HEK293 (cell line): ENCODE data around the gene CTNNA2.

Source experiments
- CTCF ChIA-PET: fragments of 350-600 bp; formaldehyde crosslinking; extraction: SDS; loops from one replicate; lab custom pipeline; 2021; ENCODE audit warnings: antibody characterized with exemption; lab: Yijun Ruan, JAX
- POLR2A ChIA-PET: fragments of 300-600 bp; formaldehyde crosslinking; extraction: SDS; loops from one replicate; lab custom pipeline; 2020; ENCODE audit warnings: antibody characterized with exemption, inconsistent platforms; lab: Yijun Ruan, JAX
- H3K27ac ChIP-seq: fragments of 200-500 bp; sonication (Bioruptor generic); 2 replicates; pipeline ENCODE4 v1.5.1; 2014; ENCODE audit warnings: low read depth, low read length, control low read depth, inconsistent platforms; ENCODE audit errors: extremely low read depth
- H3K36me3 ChIP-seq, 2 experiments: fragments of 200-500 bp in 1 of 2; sonication (Bioruptor generic) in 1 of 2; 1 replicate in 1 of 2; 2 replicates in 1 of 2; pipeline ENCODE4 v1.5.1; 2014 to 2017; ENCODE audit warnings: inconsistent platforms in 2 of 2, low read length in 2 of 2; ENCODE audit not compliant: control insufficient read depth in 2 of 2, insufficient read depth in 1 of 2
- H3K4me1 ChIP-seq: fragments of 200-500 bp; sonication (Bioruptor generic); 2 replicates; pipeline ENCODE4 v1.5.1; 2014; ENCODE audit warnings: mild to moderate bottlenecking, low read length, inconsistent platforms; ENCODE audit not compliant: control insufficient read depth, insufficient read depth
- H3K4me3 ChIP-seq: 2 replicates; pipeline ENCODE4 v1.5.1; 2011; ENCODE audit warnings: low read depth, mild to moderate bottlenecking, control low read depth, low read length, moderate library complexity
- H3K9me3 ChIP-seq: fragments of 200-500 bp; sonication (Bioruptor generic); 2 replicates; pipeline ENCODE4 v1.5.1; 2014; ENCODE audit warnings: low read depth, low read length, inconsistent platforms; ENCODE audit not compliant: control insufficient read depth, insufficient read depth
- GLI4 ChIP-seq: fragments of 450-650 bp; formaldehyde crosslinking; IDR thresholded peaks from 2 replicates; pipeline ENCODE4 v1.5.1; 2016; ENCODE audit warnings: missing biosample characterization, missing genetic modification characterization
- KLF16 ChIP-seq: fragments of 450-650 bp; formaldehyde crosslinking; IDR thresholded peaks from 2 replicates; pipeline ENCODE4 v1.5.1; 2017; ENCODE audit warnings: missing biosample characterization, missing genetic modification characterization
- MEIS1 ChIP-seq: sonication (generic); formaldehyde crosslinking; IDR thresholded peaks from 2 replicates; pipeline ENCODE4 v1.8.1; 2022; ENCODE audit warnings: missing genetic modification reagents, mild to moderate bottlenecking, borderline replicate concordance
- MZF1 ChIP-seq: fragments of 450-650 bp; formaldehyde crosslinking; IDR thresholded peaks from 2 replicates; pipeline ENCODE4 v1.5.1; 2017; ENCODE audit warnings: missing biosample characterization, missing genetic modification characterization, borderline replicate concordance
- SALL2 ChIP-seq: fragments of 450-650 bp; formaldehyde crosslinking; IDR thresholded peaks from 2 replicates; pipeline ENCODE4 v1.5.0; 2017; ENCODE audit warnings: missing biosample characterization, mild to moderate bottlenecking, missing genetic modification characterization, borderline replicate concordance
- SP3 ChIP-seq: fragments of 450-650 bp; formaldehyde crosslinking; IDR thresholded peaks from 2 replicates; pipeline ENCODE4 v1.5.1; 2016; ENCODE audit warnings: missing biosample characterization, missing genetic modification characterization
- ZBTB20 ChIP-seq: fragments of 450-650 bp; formaldehyde crosslinking; IDR thresholded peaks from 2 replicates; pipeline ENCODE4 v1.5.1; 2016; ENCODE audit warnings: missing biosample characterization, missing genetic modification characterization
- ZBTB8A ChIP-seq: fragments of 450-650 bp; formaldehyde crosslinking; IDR thresholded peaks from 2 replicates; pipeline ENCODE4 v1.5.1; 2016; ENCODE audit warnings: missing biosample characterization, missing genetic modification characterization
- ZNF157 ChIP-seq: fragments of 450-650 bp; formaldehyde crosslinking; IDR thresholded peaks from 2 replicates; pipeline ENCODE4 v1.5.1; 2016; ENCODE audit warnings: missing biosample characterization, missing genetic modification characterization
- ZNF174 ChIP-seq: fragments of 450-650 bp; formaldehyde crosslinking; IDR thresholded peaks from 2 replicates; pipeline ENCODE4 v1.5.0; 2017; ENCODE audit warnings: missing biosample characterization, mild to moderate bottlenecking, missing genetic modification characterization
- ZNF223 ChIP-seq: fragments of 450-650 bp; formaldehyde crosslinking; IDR thresholded peaks from 2 replicates; pipeline ENCODE4 v1.5.1; 2016; ENCODE audit warnings: missing biosample characterization, missing genetic modification characterization
- ZNF23 ChIP-seq: fragments of 450-650 bp; formaldehyde crosslinking; IDR thresholded peaks from 2 replicates; pipeline ENCODE4 v1.5.1; 2016; ENCODE audit warnings: missing biosample characterization, missing genetic modification characterization, borderline replicate concordance
- ZNF37A ChIP-seq: fragments of 450-650 bp; IDR thresholded peaks from 2 replicates; pipeline ENCODE4 v1.5.1; 2018; ENCODE audit warnings: missing biosample characterization, missing genetic modification characterization
- ZNF394 ChIP-seq: fragments of 450-650 bp; formaldehyde crosslinking; IDR thresholded peaks from 2 replicates; pipeline ENCODE4 v1.5.1; 2016; ENCODE audit warnings: missing biosample characterization, missing genetic modification characterization, mild to moderate bottlenecking, moderate library complexity, borderline replicate concordance
- ZNF48 ChIP-seq: fragments of 450-650 bp; formaldehyde crosslinking; IDR thresholded peaks from 2 replicates; pipeline ENCODE4 v1.5.1; 2016; ENCODE audit warnings: missing biosample characterization, missing genetic modification characterization
- ZNF530 ChIP-seq: fragments of 450-650 bp; formaldehyde crosslinking; IDR thresholded peaks from 2 replicates; pipeline ENCODE4 v1.5.1; 2016; ENCODE audit warnings: low read depth, missing biosample characterization, missing genetic modification characterization
- ZNF555 ChIP-seq: fragments of 450-650 bp; formaldehyde crosslinking; conservative IDR thresholded peaks from 2 replicates; pipeline ENCODE4 v1.5.1; 2017; ENCODE audit warnings: missing biosample characterization, mild to moderate bottlenecking, missing genetic modification characterization, inconsistent platforms
- ZNF585B ChIP-seq: fragments of 450-650 bp; formaldehyde crosslinking; IDR thresholded peaks from 2 replicates; pipeline ENCODE4 v1.5.1; 2016; ENCODE audit warnings: missing biosample characterization, missing genetic modification characterization
- ZNF660 ChIP-seq: fragments of 450-650 bp; IDR thresholded peaks from 2 replicates; pipeline ENCODE4 v1.5.1; 2018; ENCODE audit warnings: missing biosample characterization, mild to moderate bottlenecking, missing genetic modification characterization
- ZNF837 ChIP-seq: fragments of 450-650 bp; formaldehyde crosslinking; IDR thresholded peaks from 2 replicates; pipeline ENCODE4 v1.5.1; 2016; ENCODE audit warnings: missing biosample characterization, missing genetic modification characterization
- ZSCAN23 ChIP-seq: fragments of 450-650 bp; formaldehyde crosslinking; IDR thresholded peaks from 2 replicates; pipeline ENCODE4 v1.5.1; 2016; ENCODE audit warnings: missing biosample characterization, missing genetic modification characterization
- TF ChIP-seq, protein P1 (sequence below): fragments of 450-650 bp; formaldehyde crosslinking; IDR thresholded peaks from 2 replicates; pipeline ENCODE4 v1.5.1; 2016; ENCODE audit warnings: missing biosample characterization, missing genetic modification characterization
- TF ChIP-seq, protein P2 (sequence below): fragments of 450-650 bp; formaldehyde crosslinking; IDR thresholded peaks from 2 replicates; pipeline ENCODE4 v1.5.1; 2016; ENCODE audit warnings: missing biosample characterization, missing genetic modification characterization, low read depth
- TF ChIP-seq, protein P3 (sequence below): fragments of 450-650 bp; formaldehyde crosslinking; IDR thresholded peaks from 2 replicates; pipeline ENCODE4 v1.5.1; 2016; ENCODE audit warnings: missing biosample characterization, missing genetic modification characterization
- TF ChIP-seq, protein P4 (sequence below): fragments of 450-650 bp; formaldehyde crosslinking; IDR thresholded peaks from 2 replicates; pipeline ENCODE4 v1.5.1; 2016; ENCODE audit warnings: missing biosample characterization, missing genetic modification characterization
- TF ChIP-seq, protein P5 (sequence below): fragments of 450-650 bp; formaldehyde crosslinking; IDR thresholded peaks from 2 replicates; pipeline ENCODE4 v1.5.1; 2016; ENCODE audit warnings: missing biosample characterization, missing genetic modification characterization
- TF ChIP-seq, protein P6 (sequence below): fragments of 450-650 bp; formaldehyde crosslinking; IDR thresholded peaks from 2 replicates; pipeline ENCODE4 v1.5.1; 2016; ENCODE audit warnings: missing biosample characterization, missing genetic modification characterization

CTNNA2 gene

DNA sequence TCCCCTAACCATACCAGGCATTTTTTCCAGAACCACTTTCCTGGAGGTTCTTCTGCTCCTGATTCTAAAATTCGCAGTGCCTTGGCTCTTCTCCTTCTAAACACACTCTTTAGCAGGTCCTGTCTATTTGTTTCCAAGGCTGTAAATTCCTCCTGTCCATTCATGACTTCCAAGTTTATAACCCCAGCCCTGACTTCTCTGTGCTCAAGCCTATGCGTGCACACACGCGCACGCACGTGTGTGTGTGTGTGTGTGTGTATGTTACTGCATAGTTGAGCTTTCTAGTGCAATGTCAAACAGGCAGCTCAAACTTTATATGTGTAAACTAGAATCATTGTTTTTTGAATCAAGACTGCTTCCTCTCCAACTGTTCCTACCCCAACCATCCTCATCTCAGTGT is 454.0 kb downstream of the CTNNA2 start:
- TF ChIP-seq ZBTB20 = no peak
- TF ChIP-seq KLF16 (tag by site-specific recombination) = no peak
- no peak for TF ChIP-seq ZNF37A (tag by site-specific recombination)
- no peak for TF ChIP-seq ZNF223 (tag by site-specific recombination)
- TF ChIP-seq SALL2 (tag by site-specific recombination) = no peak
- no peak for TF ChIP-seq ZNF48
- TF ChIP-seq ZSCAN23 (tag by site-specific recombination) = no peak
- no peak for TF ChIP-seq GLI4
- TF ChIP-seq, protein P1, sequence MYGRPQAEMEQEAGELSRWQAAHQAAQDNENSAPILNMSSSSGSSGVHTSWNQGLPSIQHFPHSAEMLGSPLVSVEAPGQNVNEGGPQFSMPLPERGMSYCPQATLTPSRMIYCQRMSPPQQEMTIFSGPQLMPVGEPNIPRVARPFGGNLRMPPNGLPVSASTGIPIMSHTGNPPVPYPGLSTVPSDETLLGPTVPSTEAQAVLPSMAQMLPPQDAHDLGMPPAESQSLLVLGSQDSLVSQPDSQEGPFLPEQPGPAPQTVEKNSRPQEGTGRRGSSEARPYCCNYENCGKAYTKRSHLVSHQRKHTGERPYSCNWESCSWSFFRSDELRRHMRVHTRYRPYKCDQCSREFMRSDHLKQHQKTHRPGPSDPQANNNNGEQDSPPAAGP (tag by site-specific recombination) = no peak
- no peak for TF ChIP-seq ZNF157 (tag by site-specific recombination)
- TF ChIP-seq ZNF837 (tag by site-specific recombination) = no peak
- TF ChIP-seq, protein P2, sequence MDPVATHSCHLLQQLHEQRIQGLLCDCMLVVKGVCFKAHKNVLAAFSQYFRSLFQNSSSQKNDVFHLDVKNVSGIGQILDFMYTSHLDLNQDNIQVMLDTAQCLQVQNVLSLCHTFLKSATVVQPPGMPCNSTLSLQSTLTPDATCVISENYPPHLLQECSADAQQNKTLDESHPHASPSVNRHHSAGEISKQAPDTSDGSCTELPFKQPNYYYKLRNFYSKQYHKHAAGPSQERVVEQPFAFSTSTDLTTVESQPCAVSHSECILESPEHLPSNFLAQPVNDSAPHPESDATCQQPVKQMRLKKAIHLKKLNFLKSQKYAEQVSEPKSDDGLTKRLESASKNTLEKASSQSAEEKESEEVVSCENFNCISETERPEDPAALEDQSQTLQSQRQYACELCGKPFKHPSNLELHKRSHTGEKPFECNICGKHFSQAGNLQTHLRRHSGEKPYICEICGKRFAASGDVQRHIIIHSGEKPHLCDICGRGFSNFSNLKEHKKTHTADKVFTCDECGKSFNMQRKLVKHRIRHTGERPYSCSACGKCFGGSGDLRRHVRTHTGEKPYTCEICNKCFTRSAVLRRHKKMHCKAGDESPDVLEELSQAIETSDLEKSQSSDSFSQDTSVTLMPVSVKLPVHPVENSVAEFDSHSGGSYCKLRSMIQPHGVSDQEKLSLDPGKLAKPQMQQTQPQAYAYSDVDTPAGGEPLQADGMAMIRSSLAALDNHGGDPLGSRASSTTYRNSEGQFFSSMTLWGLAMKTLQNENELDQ (tag by site-specific recombination) = no peak
- no peak for TF ChIP-seq ZNF660
- TF ChIP-seq, protein P3, sequence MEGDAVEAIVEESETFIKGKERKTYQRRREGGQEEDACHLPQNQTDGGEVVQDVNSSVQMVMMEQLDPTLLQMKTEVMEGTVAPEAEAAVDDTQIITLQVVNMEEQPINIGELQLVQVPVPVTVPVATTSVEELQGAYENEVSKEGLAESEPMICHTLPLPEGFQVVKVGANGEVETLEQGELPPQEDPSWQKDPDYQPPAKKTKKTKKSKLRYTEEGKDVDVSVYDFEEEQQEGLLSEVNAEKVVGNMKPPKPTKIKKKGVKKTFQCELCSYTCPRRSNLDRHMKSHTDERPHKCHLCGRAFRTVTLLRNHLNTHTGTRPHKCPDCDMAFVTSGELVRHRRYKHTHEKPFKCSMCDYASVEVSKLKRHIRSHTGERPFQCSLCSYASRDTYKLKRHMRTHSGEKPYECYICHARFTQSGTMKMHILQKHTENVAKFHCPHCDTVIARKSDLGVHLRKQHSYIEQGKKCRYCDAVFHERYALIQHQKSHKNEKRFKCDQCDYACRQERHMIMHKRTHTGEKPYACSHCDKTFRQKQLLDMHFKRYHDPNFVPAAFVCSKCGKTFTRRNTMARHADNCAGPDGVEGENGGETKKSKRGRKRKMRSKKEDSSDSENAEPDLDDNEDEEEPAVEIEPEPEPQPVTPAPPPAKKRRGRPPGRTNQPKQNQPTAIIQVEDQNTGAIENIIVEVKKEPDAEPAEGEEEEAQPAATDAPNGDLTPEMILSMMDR = no peak
- no peak overlapping the region for H3K27ac ChIP-seq
- H3K4me3 ChIP-seq = no peak overlapping the region
- H3K36me3 ChIP-seq = no peaks in the 10 kb centered on the region
- H3K4me1 ChIP-seq = no peaks in the 10 kb centered on the region
- no peaks in the 10 kb centered on the region for H3K9me3 ChIP-seq
- ChIA-PET CTCF (interaction anchor here (0.7 kb wide), 1 partner anchor 81 kb away, joined by 3 read pairs; no protein-coding TSS in a partner anchor), POLR2A (no interaction called here)

DNA sequence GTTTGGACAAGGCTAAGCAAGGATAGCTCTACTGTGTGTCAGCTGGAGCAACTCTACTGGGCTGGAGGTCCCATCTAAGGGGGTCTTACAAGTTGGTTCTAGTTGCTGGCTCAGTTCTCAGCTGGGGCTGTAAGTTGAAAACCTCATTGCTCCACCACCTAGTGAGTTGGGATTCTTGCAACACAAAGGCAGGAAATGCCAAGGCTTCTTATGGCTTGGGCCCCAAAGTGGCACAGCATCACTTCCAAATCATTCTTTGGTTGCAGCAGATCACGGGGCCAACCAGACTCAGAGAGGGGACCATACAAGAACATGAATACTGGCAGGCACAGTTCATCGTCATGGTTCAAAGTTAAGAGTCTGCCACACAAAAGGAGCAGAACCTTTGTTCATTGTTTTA is 459.0 kb downstream of the CTNNA2 start:
- POLR2A ChIA-PET = no interaction called here
- no peaks in the 10 kb centered on the region for H3K9me3 ChIP-seq
- H3K27ac ChIP-seq = no peak overlapping the region
- no peak overlapping the region for H3K4me3 ChIP-seq
- no peaks in the 10 kb centered on the region for H3K4me1 ChIP-seq
- H3K36me3 ChIP-seq = no peaks in the 10 kb centered on the region
- CTCF ChIA-PET = interaction anchor here (1.6 kb wide), 1 partner anchor 35 kb away, joined by 3 read pairs; no protein-coding TSS in a partner anchor
- no peak for TF ChIP-seq ZNF394 (tag by site-specific recombination)
- no peak for TF ChIP-seq MZF1 (tag by site-specific recombination)
- no peak for TF ChIP-seq ZNF585B (tag by site-specific recombination)
- TF ChIP-seq ZNF660 = no peak
- no peak for TF ChIP-seq ZNF174 (tag by site-specific recombination)
- no peak for TF ChIP-seq ZNF530 (tag by site-specific recombination)
- TF ChIP-seq ZNF555 (tag by site-specific recombination) = no peak
- TF ChIP-seq, protein P4, sequence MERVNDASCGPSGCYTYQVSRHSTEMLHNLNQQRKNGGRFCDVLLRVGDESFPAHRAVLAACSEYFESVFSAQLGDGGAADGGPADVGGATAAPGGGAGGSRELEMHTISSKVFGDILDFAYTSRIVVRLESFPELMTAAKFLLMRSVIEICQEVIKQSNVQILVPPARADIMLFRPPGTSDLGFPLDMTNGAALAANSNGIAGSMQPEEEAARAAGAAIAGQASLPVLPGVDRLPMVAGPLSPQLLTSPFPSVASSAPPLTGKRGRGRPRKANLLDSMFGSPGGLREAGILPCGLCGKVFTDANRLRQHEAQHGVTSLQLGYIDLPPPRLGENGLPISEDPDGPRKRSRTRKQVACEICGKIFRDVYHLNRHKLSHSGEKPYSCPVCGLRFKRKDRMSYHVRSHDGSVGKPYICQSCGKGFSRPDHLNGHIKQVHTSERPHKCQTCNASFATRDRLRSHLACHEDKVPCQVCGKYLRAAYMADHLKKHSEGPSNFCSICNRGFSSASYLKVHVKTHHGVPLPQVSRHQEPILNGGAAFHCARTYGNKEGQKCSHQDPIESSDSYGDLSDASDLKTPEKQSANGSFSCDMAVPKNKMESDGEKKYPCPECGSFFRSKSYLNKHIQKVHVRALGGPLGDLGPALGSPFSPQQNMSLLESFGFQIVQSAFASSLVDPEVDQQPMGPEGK (tag by site-specific recombination) = no peak
- TF ChIP-seq, protein P5, sequence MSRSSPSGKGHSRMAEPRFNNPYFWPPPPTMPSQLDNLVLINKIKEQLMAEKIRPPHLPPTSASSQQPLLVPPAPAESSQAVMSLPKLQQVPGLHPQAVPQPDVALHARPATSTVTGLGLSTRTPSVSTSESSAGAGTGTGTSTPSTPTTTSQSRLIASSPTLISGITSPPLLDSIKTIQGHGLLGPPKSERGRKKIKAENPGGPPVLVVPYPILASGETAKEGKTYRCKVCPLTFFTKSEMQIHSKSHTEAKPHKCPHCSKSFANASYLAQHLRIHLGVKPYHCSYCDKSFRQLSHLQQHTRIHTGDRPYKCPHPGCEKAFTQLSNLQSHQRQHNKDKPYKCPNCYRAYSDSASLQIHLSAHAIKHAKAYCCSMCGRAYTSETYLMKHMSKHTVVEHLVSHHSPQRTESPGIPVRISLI (tag by site-specific recombination) = no peak
- TF ChIP-seq ZBTB8A (tag by site-specific recombination) = no peak
- TF ChIP-seq SP3 (tag by site-specific recombination) = no peak
- no peak for TF ChIP-seq MEIS1 (CRISPR knock-in tag)
- TF ChIP-seq, protein P6, sequence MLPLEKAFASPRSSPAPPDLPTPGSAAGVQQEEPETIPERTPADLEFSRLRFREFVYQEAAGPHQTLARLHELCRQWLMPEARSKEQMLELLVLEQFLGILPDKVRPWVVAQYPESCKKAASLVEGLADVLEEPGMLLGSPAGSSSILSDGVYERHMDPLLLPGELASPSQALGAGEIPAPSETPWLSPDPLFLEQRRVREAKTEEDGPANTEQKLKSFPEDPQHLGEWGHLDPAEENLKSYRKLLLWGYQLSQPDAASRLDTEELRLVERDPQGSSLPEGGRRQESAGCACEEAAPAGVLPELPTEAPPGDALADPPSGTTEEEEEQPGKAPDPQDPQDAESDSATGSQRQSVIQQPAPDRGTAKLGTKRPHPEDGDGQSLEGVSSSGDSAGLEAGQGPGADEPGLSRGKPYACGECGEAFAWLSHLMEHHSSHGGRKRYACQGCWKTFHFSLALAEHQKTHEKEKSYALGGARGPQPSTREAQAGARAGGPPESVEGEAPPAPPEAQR (tag by site-specific recombination) = no peak
- no peak for TF ChIP-seq ZNF23 (tag by site-specific recombination)
